Erythroblast (primary cell): ENCODE measurements around the gene PLEKHA4.

Experiments
- GATA1 ChIP-seq: IDR thresholded peaks from 2 replicates; pipeline ENCODE4 v1.6.1; 2011; ENCODE audit warnings: low read depth, mild to moderate bottlenecking, control low read depth, low read length, moderate library complexity
- POLR2A ChIP-seq: IDR thresholded peaks from 2 replicates; pipeline ENCODE4 v1.6.1; 2011; ENCODE audit warnings: mild to moderate bottlenecking, low read length

GRCh38 chr19:48796298-48797083, 71.9 kb downstream of the PLEKHA4 start:
- TF ChIP-seq POLR2A: no peak
- no peak for TF ChIP-seq GATA1
